SK-N-SH (cell line): ENCODE measurements around the gene MASP1.

Experiments used
- CTCF ChIP-seq: fragments of 200-600 bp; sonication (generic); IDR thresholded peaks from 2 replicates; pipeline ENCODE4 v1.6.1; 2017; ENCODE audit warnings: antibody characterized with exemption, mild to moderate bottlenecking, moderate library complexity
- EP300 ChIP-seq, 2 experiments: IDR thresholded peaks; 2 replicates each; pipeline versions ENCODE4 v1.4.0 to v1.6.1; 2012; ENCODE audit warnings: borderline replicate concordance in 1 of 2, low read depth in 1 of 2, low read length in 1 of 2
- EZH2phosphoT487 ChIP-seq: fragments of 200-600 bp; sonication (generic); IDR thresholded peaks from 2 replicates; pipeline ENCODE4 v1.6.1; 2017; ENCODE audit warnings: low read depth, mixed run types, mild to moderate bottlenecking, antibody characterized with exemption, moderate library complexity, borderline replicate concordance
- GABPA ChIP-seq: IDR thresholded peaks from 2 replicates; pipeline ENCODE4 v1.4.0; 2012; ENCODE audit warnings: low read depth, mild to moderate bottlenecking
- JUND ChIP-seq: IDR thresholded peaks from 2 replicates; pipeline ENCODE4 v1.4.0; 2012
- NFIC ChIP-seq: IDR thresholded peaks from 2 replicates; pipeline ENCODE4 v1.4.0; 2012; ENCODE audit warnings: borderline replicate concordance
- NRF1 ChIP-seq: IDR thresholded peaks from 2 replicates; pipeline ENCODE4 v1.6.1; 2012; ENCODE audit warnings: low read depth, mild to moderate bottlenecking, low read length
- SMC3 ChIP-seq: IDR thresholded peaks from 2 replicates; pipeline ENCODE4 v1.6.1; 2012; ENCODE audit warnings: low read depth, low read length, improper control_type of control experiment
- TAF1 ChIP-seq: IDR thresholded peaks from 2 replicates; pipeline ENCODE4 v1.6.1; 2012; ENCODE audit warnings: low read depth, mild to moderate bottlenecking, low read length, moderate library complexity, borderline replicate concordance
- YY1 ChIP-seq: IDR thresholded peaks from 2 replicates; pipeline ENCODE4 v1.4.0; 2012; ENCODE audit warnings: low read depth, mild to moderate bottlenecking
- TF ChIP-seq, protein P1 (sequence below): IDR thresholded peaks from 2 replicates; pipeline ENCODE4; 2012

DNA sequence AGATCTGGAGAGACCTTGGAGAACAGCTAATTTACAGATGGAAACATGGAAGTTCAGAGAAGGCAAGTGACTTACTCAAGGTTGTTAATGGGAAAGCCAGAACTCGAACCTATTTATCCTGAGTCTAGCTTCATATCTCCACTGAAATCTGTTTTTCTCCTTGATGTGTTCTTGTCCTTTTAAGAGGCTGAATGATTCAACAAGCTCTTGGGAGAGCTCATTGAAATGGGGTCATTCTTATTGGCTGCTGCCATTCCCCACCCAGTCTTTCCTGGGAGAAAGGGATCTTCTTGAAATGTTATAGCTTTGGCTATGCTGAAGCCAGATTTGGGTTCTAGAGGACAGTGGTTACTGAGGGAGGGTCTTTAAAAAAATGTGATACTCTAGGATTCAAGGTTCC, 53.3 kb downstream of the MASP1 start:
- TF ChIP-seq EZH2phosphoT487 = no peak
- TF ChIP-seq JUND = no peak
- TF ChIP-seq EP300 (IDR thresholded peaks at IDR 0.05; ENCODE audit: borderline replicate concordance in 1 of 2, low read depth in 1 of 2, low read length in 1 of 2) = no peak
- no peak for TF ChIP-seq TAF1
- TF ChIP-seq, protein P1, sequence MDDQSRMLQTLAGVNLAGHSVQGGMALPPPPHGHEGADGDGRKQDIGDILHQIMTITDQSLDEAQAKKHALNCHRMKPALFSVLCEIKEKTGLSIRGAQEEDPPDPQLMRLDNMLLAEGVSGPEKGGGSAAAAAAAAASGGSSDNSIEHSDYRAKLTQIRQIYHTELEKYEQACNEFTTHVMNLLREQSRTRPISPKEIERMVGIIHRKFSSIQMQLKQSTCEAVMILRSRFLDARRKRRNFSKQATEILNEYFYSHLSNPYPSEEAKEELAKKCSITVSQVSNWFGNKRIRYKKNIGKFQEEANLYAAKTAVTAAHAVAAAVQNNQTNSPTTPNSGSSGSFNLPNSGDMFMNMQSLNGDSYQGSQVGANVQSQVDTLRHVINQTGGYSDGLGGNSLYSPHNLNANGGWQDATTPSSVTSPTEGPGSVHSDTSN = no peak
- TF ChIP-seq CTCF = no peak
- TF ChIP-seq NFIC = no peak
- TF ChIP-seq GABPA = no peak
- TF ChIP-seq SMC3 = no peak
- TF ChIP-seq YY1 = no peak
- TF ChIP-seq NRF1 = no peak
